Loucy (cell line): ENCODE data around the gene ATXN2.

Experiments
- H2AFZ ChIP-seq: fragments of 200-600 bp; sonication (generic); 2 replicates; pipeline ENCODE4 v1.6.0; 2016; ENCODE audit warnings: antibody characterized with exemption, mild to moderate bottlenecking, low read length, moderate library complexity
- H3F3A ChIP-seq: fragments of 200-600 bp; 2 replicates; pipeline ENCODE4 v1.6.0; 2016; ENCODE audit warnings: antibody characterized with exemption, low read depth, mild to moderate bottlenecking
- H3K27me3 ChIP-seq: fragments of 200-600 bp; sonication (generic); 2 replicates; pipeline ENCODE4 v1.6.1; 2014; ENCODE audit warnings: low read length, mild to moderate bottlenecking; ENCODE audit not compliant: insufficient read depth, poor library complexity, severe bottlenecking
- H3K36me3 ChIP-seq: fragments of 200-600 bp; sonication (generic); 2 replicates; pipeline ENCODE4 v1.6.1; 2016; ENCODE audit warnings: low read length; ENCODE audit not compliant: insufficient read depth
- H3K4me1 ChIP-seq: fragments of 200-600 bp; sonication (generic); 2 replicates; pipeline ENCODE4 v1.5.1; 2014; ENCODE audit warnings: low read length, mild to moderate bottlenecking; ENCODE audit not compliant: insufficient read depth, poor library complexity, severe bottlenecking
- H3K4me2 ChIP-seq: fragments of 200-600 bp; sonication (generic); 2 replicates; pipeline ENCODE4 v1.6.0; 2014; ENCODE audit warnings: antibody characterized with exemption, low read length, low read depth, mild to moderate bottlenecking; ENCODE audit not compliant: poor library complexity, severe bottlenecking
- H3K4me3 ChIP-seq: fragments of 200-600 bp; sonication (generic); 2 replicates; pipeline ENCODE4 v1.5.1; 2014; ENCODE audit warnings: low read length, mild to moderate bottlenecking, mixed read lengths; ENCODE audit not compliant: poor library complexity, severe bottlenecking
- H3K79me2 ChIP-seq: fragments of 200-600 bp; sonication (generic); 2 replicates; pipeline ENCODE4 v1.6.1; 2014; ENCODE audit warnings: low read length; ENCODE audit not compliant: insufficient read depth
- H3K9ac ChIP-seq: fragments of 200-600 bp; sonication (generic); 2 replicates; pipeline ENCODE4 v1.6.0; 2014; ENCODE audit warnings: mild to moderate bottlenecking, low read depth, low read length, moderate library complexity; ENCODE audit not compliant: poor library complexity, severe bottlenecking
- H3K9me2 ChIP-seq: fragments of 200-600 bp; sonication (generic); replicated peaks from 2 replicates; pipeline ENCODE4 v1.6.1; 2016; ENCODE audit warnings: low read depth, low read length, mixed read lengths
- H3K9me3 ChIP-seq: fragments of 200-600 bp; sonication (generic); 2 replicates; pipeline ENCODE4 v1.6.1; 2014; ENCODE audit warnings: mild to moderate bottlenecking, antibody characterized with exemption, low read length, low read depth; ENCODE audit not compliant: insufficient read depth
- H4K20me1 ChIP-seq: fragments of 200-600 bp; sonication (generic); 2 replicates; pipeline ENCODE4 v1.6.0; 2014; ENCODE audit warnings: antibody characterized with exemption, low read length, mild to moderate bottlenecking; ENCODE audit not compliant: insufficient read depth, poor library complexity, severe bottlenecking
- CTCF ChIP-seq: fragments of 200-600 bp; sonication (generic); conservative IDR thresholded peaks from 2 replicates; pipeline ENCODE4 v1.5.1; 2014; ENCODE audit warnings: mild to moderate bottlenecking, antibody characterized with exemption, low read length
- EZH2phosphoT487 ChIP-seq: fragments of 200-600 bp; IDR thresholded peaks from 2 replicates; pipeline ENCODE4 v1.6.1; 2018; ENCODE audit warnings: antibody characterized with exemption, mild to moderate bottlenecking, moderate library complexity, borderline replicate concordance

The ATXN2 gene

GRCh38 chr12:111574797-111575443 is 24.2 kb downstream of the ATXN2 start:
- Histone ChIP-seq H3K27me3 (no peaks in the 10 kb centered on the region), H3K79me2 (peaks cover 96% of the 10 kb centered on the region), H3K36me3 (peaks cover 1% of the 10 kb centered on the region; the same call in 1 of the 2 replicates), H3K4me1 (peaks cover 20% of the 10 kb centered on the region), H3F3A (0 out of 2 replicates have a peak, but pooled peaks cover 3% of the 10 kb centered on the region), H3K4me2 (no peak overlapping the region), H3K9me3 (no peaks in the 10 kb centered on the region), H4K20me1 (peaks cover 40% of the 10 kb centered on the region), H3K9ac (no peak overlapping the region), H3K4me3 (no peak overlapping the region), H3K9me2 (no peaks in the 10 kb centered on the region), H2AFZ (no peak overlapping the region)
- no peak for TF ChIP-seq EZH2phosphoT487
- TF ChIP-seq CTCF: no peak

- Histone ChIP-seq H3K36me3 (no peaks in the 10 kb centered on the region; the same call in 1 of the 2 replicates), H3K9me3 (no peaks in the 10 kb centered on the region), H3K27me3 (no peaks in the 10 kb centered on the region), H2AFZ (no peak overlapping the region), H3K4me1 (peaks cover 20% of the 10 kb centered on the region), H3K4me3 (no peak overlapping the region), H3K9ac (no peak overlapping the region), H3F3A (0 out of 2 replicates have a peak, but pooled peaks cover 3% of the 10 kb centered on the region), H3K79me2 (peaks cover 96% of the 10 kb centered on the region), H4K20me1 (peaks cover 43% of the 10 kb centered on the region), H3K4me2 (no peak overlapping the region), H3K9me2 (no peaks in the 10 kb centered on the region)
- TF ChIP-seq CTCF (no peak), EZH2phosphoT487 (no peak)
Observed at GRCh38 chr12:111573476-111573875, 25.6 kb downstream of the ATXN2 start.

- Histone ChIP-seq H3K9ac (no peak overlapping the region), H3K27me3 (no peaks in the 10 kb centered on the region), H3K79me2 (peaks cover 95% of the 10 kb centered on the region), H4K20me1 (peaks cover 33% of the 10 kb centered on the region), H2AFZ (no peak overlapping the region), H3K9me3 (no peaks in the 10 kb centered on the region), H3K9me2 (no peaks in the 10 kb centered on the region), H3F3A (no peaks in the 10 kb centered on the region), H3K36me3 (peaks cover 4% of the 10 kb centered on the region; the same call in 1 of the 2 replicates), H3K4me3 (no peak overlapping the region), H3K4me1 (peaks cover 14% of the 10 kb centered on the region), H3K4me2 (no peak overlapping the region)
- no peak for TF ChIP-seq EZH2phosphoT487
- no peak for TF ChIP-seq CTCF
Observed at GRCh38 chr12:111570084-111570961, 28.8 kb downstream of the ATXN2 start.
